GM23248 (cell line): ENCODE measurements around the gene TMEM219. TPM values are rescaled to one million over a fixed set of nuclear protein-coding genes. Genes with fewer than 3 reads are reported as not detected.

Source experiments
- DNase-seq: peaks from one replicate; pipeline ENCODE4 v3.0.0-alpha.2; 2015
- H2AFZ ChIP-seq: fragments of 200-600 bp; sonication (generic); 2 replicates; pipeline ENCODE4 v1.6.1; 2016; ENCODE audit warnings: antibody characterized with exemption
- H3F3A ChIP-seq: fragments of 200-600 bp; sonication (generic); 2 replicates; pipeline ENCODE4 v1.6.1; 2016; ENCODE audit warnings: mild to moderate bottlenecking, antibody characterized with exemption, mixed run types; ENCODE audit not compliant: insufficient read depth
- H3K27ac ChIP-seq: fragments of 200-600 bp; sonication (generic); 2 replicates; pipeline ENCODE4 v1.5.1; 2016; ENCODE audit warnings: mild to moderate bottlenecking
- H3K27me3 ChIP-seq: fragments of 200-600 bp; sonication (generic); replicated peaks from 2 replicates; pipeline ENCODE4 v1.6.1; 2016; ENCODE audit warnings: mild to moderate bottlenecking; ENCODE audit not compliant: insufficient read depth
- H3K36me3 ChIP-seq: fragments of 200-600 bp; sonication (generic); 2 replicates; pipeline ENCODE4 v1.6.1; 2016; ENCODE audit warnings: low read depth, mild to moderate bottlenecking
- H3K4me1 ChIP-seq: fragments of 200-600 bp; sonication (generic); 2 replicates; pipeline ENCODE4 v1.6.1; 2016; ENCODE audit warnings: mild to moderate bottlenecking; ENCODE audit not compliant: insufficient read depth
- H3K4me2 ChIP-seq: fragments of 200-600 bp; sonication (generic); one replicate; pipeline ENCODE4 v1.6.1; 2016; ENCODE audit warnings: mild to moderate bottlenecking; ENCODE audit not compliant: unreplicated experiment
- H3K4me3 ChIP-seq: fragments of 200-600 bp; sonication (generic); 2 replicates; pipeline ENCODE4 v1.5.1; 2016; ENCODE audit warnings: mild to moderate bottlenecking
- H3K79me2 ChIP-seq: fragments of 200-600 bp; sonication (generic); 2 replicates; pipeline ENCODE4 v1.6.1; 2016; ENCODE audit warnings: mild to moderate bottlenecking; ENCODE audit not compliant: insufficient read depth
- H3K9ac ChIP-seq: fragments of 200-600 bp; sonication (generic); 2 replicates; pipeline ENCODE4 v1.6.1; 2016; ENCODE audit warnings: mild to moderate bottlenecking
- H3K9me2 ChIP-seq: fragments of 200-600 bp; sonication (generic); 2 replicates; pipeline ENCODE4 v1.6.1; 2016; ENCODE audit warnings: mixed run types, mild to moderate bottlenecking, moderate library complexity; ENCODE audit not compliant: insufficient read depth
- H3K9me3 ChIP-seq: fragments of 200-600 bp; sonication (generic); one replicate; pipeline ENCODE4 v1.6.1; 2017; ENCODE audit warnings: low read depth
- H4K20me1 ChIP-seq: fragments of 200-600 bp; sonication (generic); 2 replicates; pipeline ENCODE4 v1.6.0; 2016; ENCODE audit not compliant: insufficient read depth
- EZH2 ChIP-seq: fragments of 200-600 bp; sonication (generic); IDR thresholded peaks from 2 replicates; pipeline ENCODE4 v1.6.1; 2018; ENCODE audit warnings: antibody characterized with exemption, mild to moderate bottlenecking; ENCODE audit not compliant: insufficient read depth, poor library complexity, severe bottlenecking
- EZH2phosphoT487 ChIP-seq: fragments of 200-600 bp; sonication (generic); IDR thresholded peaks from 2 replicates; pipeline ENCODE4 v1.6.1; 2018; ENCODE audit warnings: antibody characterized with exemption, moderate library complexity, mild to moderate bottlenecking, low read depth; ENCODE audit not compliant: insufficient read depth
- WGBS, 2 experiments: methylation state at CpG; one replicate each; pipeline ENCODE4 v1.1.6; 2015 to 2017; ENCODE audit warnings: low lambda C conversion rate in 2 of 2, low coverage in 1 of 2; ENCODE audit errors: missing lambda C conversion rate in 2 of 2; 5-methylcytosine and 5-hydroxymethylcytosine counted together
- in situ Hi-C: fragments of 300-500 bp; cut with MboI; formaldehyde crosslinking; loops from 2 replicates; pipeline ENCODE4 v1.15.0; 2020
- polyA plus RNA-seq: library from polyadenylated mRNA; unstranded; fragments of >200 nt; fragmentation: Nextera tagmentation; extraction: Ambion mirVana; gene quantifications from 2 replicates; pipeline ENCODE4 v1.2.1, GENCODE V29; 2016
- total RNA-seq: library from RNA; depleted of rRNA; stranded (reverse); fragments of >200 nt; shearing (Covaris generic); gene quantifications from 2 replicates; pipeline ENCODE4 v1.2.3, GENCODE V29; 2014

TMEM219 gene
- total and polyA plus RNA-seq, 2 experiments from 2014 or later: 124 to 162 TPM

- Histone ChIP-seq H3K9me2 (no peaks in the 10 kb centered on the region), H3K9ac (no peak overlapping the region), H2AFZ (no peak overlapping the region), H3K4me3 (no peak overlapping the region), H3K36me3 (no peaks in the 10 kb centered on the region), H3K4me1 (no peaks in the 10 kb centered on the region), H3F3A (no peaks in the 10 kb centered on the region), H3K27me3 (peaks cover 13% of the 10 kb centered on the region; the same call in 1 of the 2 replicates), H4K20me1 (no peaks in the 10 kb centered on the region), H3K27ac (no peak overlapping the region), H3K4me2 (no peak overlapping the region), H3K79me2 (no peaks in the 10 kb centered on the region), H3K9me3 (no peaks in the 10 kb centered on the region)
- 79 to 81% methylated on average over 34 of the region's 34 CpGs for WGBS, 2 experiments
- no peak for TF ChIP-seq EZH2
- no peak for TF ChIP-seq EZH2phosphoT487
- DNase-seq: no peak
- in situ Hi-C loops: no loop called here
These were observed 44.9 kb downstream of the TMEM219 start for GRCh38 chr16:30006659-30007377.

- TF ChIP-seq EZH2phosphoT487 (no peak), EZH2 (no peak)
- in situ Hi-C loops: no loop called here
- H3K27me3 ChIP-seq: peaks cover 15% of the 10 kb centered on the region; the same call in 1 of the 2 replicates
- no peak for DNase-seq
- no peak overlapping the region for H2AFZ ChIP-seq
- no peak overlapping the region for H3K27ac ChIP-seq
- no peak overlapping the region for H3K4me2 ChIP-seq
- H3K9ac ChIP-seq: no peak overlapping the region
- H3K4me3 ChIP-seq: no peak overlapping the region
- H3F3A ChIP-seq: no peaks in the 10 kb centered on the region
- H3K4me1 ChIP-seq: no peaks in the 10 kb centered on the region
- H3K36me3 ChIP-seq: no peaks in the 10 kb centered on the region
- no peaks in the 10 kb centered on the region for H3K9me2 ChIP-seq
- H3K79me2 ChIP-seq: no peaks in the 10 kb centered on the region
- no peaks in the 10 kb centered on the region for H4K20me1 ChIP-seq
- WGBS, 2 experiments: 77 to 78% methylated on average over 11 of the region's 11 CpGs
- no peaks in the 10 kb centered on the region for H3K9me3 ChIP-seq
These were observed 45.6 kb downstream of the TMEM219 start for GRCh38 chr16:30007378-30007895.

- DNase-seq: peak; percentile 43
- WGBS, 2 experiments: 17 to 19% methylated on average over 24 to 26 of the region's 26 CpGs
- Histone ChIP-seq H3F3A (no peaks in the 10 kb centered on the region), H2AFZ (no peak overlapping the region), H3K4me3 (no peak overlapping the region), H3K4me2 (no peak overlapping the region), H3K79me2 (no peaks in the 10 kb centered on the region), H3K36me3 (no peaks in the 10 kb centered on the region), H3K9me2 (no peaks in the 10 kb centered on the region), H3K4me1 (no peaks in the 10 kb centered on the region), H3K27me3 (peaks cover 15% of the 10 kb centered on the region; the same call in 1 of the 2 replicates), H3K27ac (no peak overlapping the region), H3K9ac (no peak overlapping the region), H4K20me1 (no peaks in the 10 kb centered on the region), H3K9me3 (no peaks in the 10 kb centered on the region)
- TF ChIP-seq EZH2phosphoT487 (no peak), EZH2 (no peak)
- in situ Hi-C loops: no loop called here
These were observed 47.4 kb downstream of the TMEM219 start for GRCh38 chr16:30009085-30009862.

DNA sequence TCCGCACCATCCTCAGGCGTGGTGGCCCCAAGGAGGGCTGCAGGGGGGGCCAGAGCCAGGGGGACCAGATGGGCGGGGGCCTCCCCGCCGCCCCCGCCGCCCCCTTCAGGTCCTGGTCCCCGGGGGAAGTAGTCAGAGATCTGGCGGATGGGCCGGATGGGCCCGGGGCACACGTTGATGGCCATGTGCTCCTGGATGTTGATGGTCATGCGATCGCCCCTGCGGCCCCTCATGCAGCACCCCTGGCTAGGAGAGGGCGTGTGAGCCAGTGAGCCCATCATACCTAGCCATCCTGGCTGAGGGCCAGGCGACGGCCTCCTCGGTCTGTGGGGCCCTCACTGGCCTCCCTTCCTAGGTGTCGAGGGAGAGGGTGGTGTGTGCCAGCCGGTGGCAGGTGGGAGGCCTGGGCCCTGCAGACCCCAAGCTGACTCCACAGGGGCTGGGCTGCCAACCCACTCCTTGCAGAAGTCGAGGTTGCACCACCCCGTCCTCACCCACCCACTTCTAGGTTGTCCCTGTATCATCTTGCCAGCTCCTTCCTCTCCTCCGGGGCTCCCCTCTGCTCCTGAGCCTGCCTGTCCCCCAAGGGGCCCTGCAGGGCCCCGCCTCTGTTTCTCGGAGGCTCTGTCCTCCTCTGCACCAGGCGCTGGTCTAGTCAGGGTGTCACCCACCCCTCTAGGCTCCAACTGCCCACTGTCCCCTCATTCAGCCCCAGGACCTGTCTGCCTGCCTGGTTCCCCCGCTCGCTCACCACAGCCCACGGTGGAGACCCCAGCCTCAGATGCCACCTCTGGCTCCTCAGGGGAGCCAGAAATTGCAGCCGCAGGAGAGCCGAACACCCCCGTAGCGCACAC lies 48.3 kb downstream of the TMEM219 start:
- DNase-seq: no peak
- 2 to 6% methylated on average over 28 to 33 of the region's 34 CpGs for WGBS, 2 experiments

More for the DNA sequence above, 48.3 kb downstream of the TMEM219 start:
- Histone ChIP-seq H3K9me3 (no peaks in the 10 kb centered on the region), H3K9me2 (no peaks in the 10 kb centered on the region), H3K36me3 (no peaks in the 10 kb centered on the region), H3K4me2 (peak overlapping the region; percentile 5), H3K4me3 (peak overlapping the region; percentile 50), H2AFZ (no peak overlapping the region), H3K27me3 (peaks cover 15% of the 10 kb centered on the region; the same call in 1 of the 2 replicates), H4K20me1 (no peaks in the 10 kb centered on the region), H3F3A (no peaks in the 10 kb centered on the region), H3K9ac (no peak overlapping the region), H3K27ac (no peak overlapping the region), H3K4me1 (no peaks in the 10 kb centered on the region), H3K79me2 (no peaks in the 10 kb centered on the region)
- in situ Hi-C loops: loop anchor here (10.0 kb wide), 1 partner anchor 195 kb away; the partner anchor contains the start of genes PAGR1 and PRRT2
- TF ChIP-seq EZH2phosphoT487: no peak
- peak; percentile 88 for TF ChIP-seq EZH2
